ENCODE results near the gene NRG3. TPM values are rescaled to one million over a fixed set of nuclear protein-coding genes. Genes with fewer than 3 reads are reported as not detected.
A peak's percentile ranks its signal among the peaks of the same experiment; 100 is the strongest.

The NRG3 gene
- total and polyA plus RNA-seq, 11 donors: 0.11 to 0.41 (median 0.27) TPM; not detected in 7

DNA sequence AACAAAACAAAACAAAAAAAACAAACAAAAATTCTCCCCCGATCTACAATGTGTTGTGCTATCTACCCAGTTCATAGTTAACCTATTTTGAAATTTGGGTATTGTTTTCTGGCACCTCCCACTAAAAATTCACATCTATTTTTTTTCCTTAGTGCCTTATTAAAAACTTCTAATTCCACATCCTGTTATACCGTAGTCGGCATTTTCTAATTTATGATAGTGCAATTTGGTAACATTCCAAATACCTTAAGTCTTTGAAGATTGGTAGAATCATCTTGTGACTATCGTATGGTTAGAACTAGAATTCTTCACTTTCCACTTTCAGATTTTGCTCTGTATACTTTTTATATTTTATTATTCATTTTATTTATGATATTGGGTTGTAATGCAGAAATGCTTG lies 4.5 kb upstream of the NRG3 start:
- no peaks in the 10 kb centered on the region for H3K9me3 ChIP-seq
- H3K4me3 ChIP-seq: no peak overlapping the region
- intact Hi-C loops (cut with DNase I): no loop called here
- no peak overlapping the region for H3K27ac ChIP-seq
- ATAC-seq (no peak), DNase-seq (no peak)
- H3K27me3 ChIP-seq: peaks cover under 1 to 25% (median 15%) of the 10 kb centered on the region in 9 donors
- TF ChIP-seq POLR2A (IDR thresholded peaks at IDR 0.05): no peak
- TF ChIP-seq, protein P1, sequence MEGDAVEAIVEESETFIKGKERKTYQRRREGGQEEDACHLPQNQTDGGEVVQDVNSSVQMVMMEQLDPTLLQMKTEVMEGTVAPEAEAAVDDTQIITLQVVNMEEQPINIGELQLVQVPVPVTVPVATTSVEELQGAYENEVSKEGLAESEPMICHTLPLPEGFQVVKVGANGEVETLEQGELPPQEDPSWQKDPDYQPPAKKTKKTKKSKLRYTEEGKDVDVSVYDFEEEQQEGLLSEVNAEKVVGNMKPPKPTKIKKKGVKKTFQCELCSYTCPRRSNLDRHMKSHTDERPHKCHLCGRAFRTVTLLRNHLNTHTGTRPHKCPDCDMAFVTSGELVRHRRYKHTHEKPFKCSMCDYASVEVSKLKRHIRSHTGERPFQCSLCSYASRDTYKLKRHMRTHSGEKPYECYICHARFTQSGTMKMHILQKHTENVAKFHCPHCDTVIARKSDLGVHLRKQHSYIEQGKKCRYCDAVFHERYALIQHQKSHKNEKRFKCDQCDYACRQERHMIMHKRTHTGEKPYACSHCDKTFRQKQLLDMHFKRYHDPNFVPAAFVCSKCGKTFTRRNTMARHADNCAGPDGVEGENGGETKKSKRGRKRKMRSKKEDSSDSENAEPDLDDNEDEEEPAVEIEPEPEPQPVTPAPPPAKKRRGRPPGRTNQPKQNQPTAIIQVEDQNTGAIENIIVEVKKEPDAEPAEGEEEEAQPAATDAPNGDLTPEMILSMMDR (IDR thresholded peaks at IDR 0.05): no peak
- no peaks in the 10 kb centered on the region for H3K36me3 ChIP-seq
- peaks cover 0 to 23% (median 2%) of the 10 kb centered on the region in 12 donors for H3K4me1 ChIP-seq
- WGBS, 4 donors: 81 to 86% (median 84%) methylated on average over 4 of the region's 4 CpGs

DNA sequence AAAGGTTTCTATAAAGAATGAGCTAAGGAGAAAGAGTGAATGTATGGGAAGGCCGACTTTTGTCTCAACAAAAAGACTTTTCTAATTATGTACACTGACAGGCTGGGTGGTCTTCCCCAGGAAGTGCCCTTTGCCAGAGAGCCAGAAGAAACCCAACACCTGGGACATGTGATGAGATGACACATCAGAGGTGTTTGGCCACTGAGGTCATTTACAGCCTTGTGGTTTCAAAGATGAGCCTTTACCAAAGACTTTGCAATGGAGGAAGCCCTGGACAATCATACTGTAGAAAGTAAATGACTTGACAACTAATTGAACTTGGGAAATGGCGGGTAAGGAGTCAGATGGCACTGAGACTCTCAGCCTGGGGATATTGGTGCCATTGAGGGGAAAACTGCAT lies 3.4 kb upstream of the NRG3 start:
- no peak overlapping the region for H3K4me3 ChIP-seq
- ATAC-seq (no peak), DNase-seq (no peak)
- no peaks in the 10 kb centered on the region for H3K36me3 ChIP-seq
- TF ChIP-seq, protein P1 (IDR thresholded peaks at IDR 0.05): no peak
- TF ChIP-seq POLR2A (IDR thresholded peaks at IDR 0.05): no peak
- no peak overlapping the region for H3K27ac ChIP-seq
- intact Hi-C loops (cut with DNase I): no loop called here
- WGBS, 4 donors: 83 to 93% (median 86%) methylated on average over 2 of the region's 2 CpGs
- no peaks in the 10 kb centered on the region for H3K9me3 ChIP-seq
- H3K27me3 ChIP-seq: peaks cover 9 to 36% (median 26%) of the 10 kb centered on the region in 9 donors
- peaks cover 0 to 34% (median 10%) of the 10 kb centered on the region in 12 donors for H3K4me1 ChIP-seq

DNA sequence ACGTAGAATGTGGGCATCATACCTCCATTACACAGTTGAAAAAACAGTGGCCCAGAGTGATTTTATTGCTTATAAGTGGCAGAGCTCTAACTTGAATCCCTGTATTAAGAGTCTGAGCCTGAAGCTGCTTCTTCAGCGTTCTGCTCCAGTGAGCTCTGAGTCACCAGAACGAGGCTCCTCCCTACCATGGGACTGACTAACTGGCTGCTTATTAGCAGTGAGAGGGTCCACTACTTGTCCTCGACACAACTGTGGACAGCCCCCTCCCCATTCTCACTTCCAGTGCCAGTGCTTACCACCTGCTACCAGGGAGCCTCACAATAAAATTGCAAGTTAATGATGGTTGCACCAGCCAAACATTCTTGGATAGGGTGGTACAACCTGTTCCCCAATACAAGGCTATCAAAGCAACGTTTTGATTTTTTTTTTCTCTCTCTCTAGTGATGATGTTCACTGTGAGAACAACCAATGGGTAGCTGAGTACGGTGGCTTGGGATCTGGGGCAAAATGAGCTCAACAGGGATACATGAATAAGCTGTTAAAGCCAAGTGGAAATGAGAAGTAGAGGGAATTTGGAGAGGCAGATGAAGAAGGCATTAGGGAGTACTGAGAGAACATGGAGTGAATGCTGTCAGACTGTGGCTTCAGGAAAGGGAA lies 2.7 kb upstream of the NRG3 start:
- Histone ChIP-seq H3K4me1 (peaks cover 0 to 30% (median 10%) of the 10 kb centered on the region in 12 donors), H3K27ac (no peak overlapping the region), H3K27me3 (peaks cover 9 to 43% (median 34%) of the 10 kb centered on the region in 9 donors), H3K9me3 (no peaks in the 10 kb centered on the region), H3K36me3 (no peaks in the 10 kb centered on the region), H3K4me3 (no peak overlapping the region)
- 55 to 60% (median 58%) methylated on average over 6 of the region's 6 CpGs for WGBS, 4 donors
- ATAC-seq (no peak), DNase-seq (no peak)
- TF ChIP-seq, protein P1 (IDR thresholded peaks at IDR 0.05): no peak
- TF ChIP-seq POLR2A (IDR thresholded peaks at IDR 0.05): no peak
- intact Hi-C loops (cut with DNase I): no loop called here

DNA sequence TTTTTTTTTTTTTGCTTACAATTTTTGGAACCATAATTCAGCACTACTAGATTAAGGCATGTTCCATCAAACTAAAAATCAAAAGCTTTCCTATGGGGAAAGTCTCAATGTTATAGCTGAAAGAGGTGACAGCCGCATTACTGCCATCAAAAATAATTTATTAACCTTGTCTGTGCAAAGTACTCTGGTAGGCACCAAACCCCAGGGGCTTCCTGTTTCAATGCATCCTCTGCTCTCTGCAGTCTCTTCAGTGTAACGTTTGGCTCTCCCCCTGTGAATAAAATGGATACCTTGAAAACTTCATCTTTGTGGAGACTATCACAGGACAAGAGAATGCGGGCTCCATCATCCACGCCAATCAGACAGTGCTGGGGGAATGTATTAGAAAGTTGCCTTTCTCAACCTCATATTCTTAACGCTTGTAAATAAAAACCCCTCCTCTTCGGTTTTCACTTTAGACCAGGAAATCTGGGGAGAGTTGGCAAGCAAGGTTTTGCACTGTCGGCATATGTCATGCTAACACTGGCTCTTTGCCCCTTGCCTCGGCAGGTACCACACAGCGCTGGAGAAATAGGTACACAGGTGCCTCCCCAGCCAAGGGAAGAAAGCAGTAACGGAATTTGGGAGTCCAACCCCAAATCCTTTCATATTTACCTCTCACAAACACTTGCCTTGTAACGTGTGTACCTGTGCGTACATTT lies 1.6 kb upstream of the NRG3 start:
- no peaks in the 10 kb centered on the region for H3K36me3 ChIP-seq
- 30 to 37% (median 34%) methylated on average over 12 of the region's 12 CpGs for WGBS, 4 donors
- peak overlapping the region in 1 of 12 donors; percentile 24 for H3K4me3 ChIP-seq
- no peak for ATAC-seq
- peaks cover 9 to 53% (median 42%) of the 10 kb centered on the region in 9 donors for H3K27me3 ChIP-seq
- H3K9me3 ChIP-seq: no peaks in the 10 kb centered on the region
- intact Hi-C loops (cut with DNase I): no loop called here
- TF ChIP-seq POLR2A (IDR thresholded peaks at IDR 0.05): no peak
- TF ChIP-seq, protein P1 (IDR thresholded peaks at IDR 0.05): no peak
- no peak for DNase-seq
- peaks cover 0 to 25% (median 10%) of the 10 kb centered on the region in 12 donors for H3K4me1 ChIP-seq
- H3K27ac ChIP-seq: no peak overlapping the region
